Femur (tissue), 1 donor: Measurements from ENCODE around the gene FANCG.
A peak's percentile ranks its signal among the peaks of the same experiment; 100 is the strongest.

Experiments used
- DNase-seq: peaks from one replicate; pipeline ENCODE4 v3.0.0-alpha.2; 2017

The FANCG gene

GRCh38 chr9:35102769-35103659 lies 23.3 kb upstream of the FANCG start, which contains the start of gene STOML2:
STOML2 (minus strand) TSS chr9:35103131; CDS start chr9:35103094, 37 bp downstream.
- DNase-seq, result peak; percentile 98

DNA sequence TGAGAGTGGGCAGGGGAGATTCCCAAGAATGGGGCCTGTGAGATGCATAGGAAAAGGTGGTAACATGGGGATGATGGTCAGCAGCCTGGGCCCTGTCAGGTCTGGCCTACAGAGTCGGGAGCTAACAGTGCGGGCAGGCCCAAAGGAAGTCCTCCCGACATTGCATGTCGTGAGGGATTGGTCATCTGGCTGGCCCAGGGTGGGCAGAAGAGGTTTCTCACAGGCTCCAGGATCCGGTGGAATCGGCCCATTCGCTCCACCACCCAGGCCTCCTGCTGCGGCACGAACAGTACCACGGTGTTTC lies 22.7 kb upstream of the FANCG start:
- DNase-seq, result no peak

DNA sequence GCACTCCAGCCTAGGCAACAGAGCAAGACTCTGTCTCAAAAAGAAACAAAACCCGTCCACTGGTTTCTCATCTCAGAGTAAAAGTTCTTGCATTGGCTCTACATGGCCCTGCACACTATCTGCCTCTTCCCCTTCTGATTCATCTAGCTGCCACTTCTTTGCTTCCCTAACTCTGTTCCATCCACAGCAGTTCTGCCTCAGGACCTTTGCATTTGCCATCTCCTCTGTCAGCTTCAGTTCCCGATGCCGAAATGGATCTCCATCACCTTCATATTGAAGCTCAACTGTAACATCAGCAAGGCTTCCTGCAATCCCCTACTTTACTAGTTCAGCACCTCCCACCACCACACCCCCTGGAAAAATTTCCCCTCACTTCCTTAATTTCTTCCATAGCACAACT lies 17.8 kb upstream of the FANCG start:
- no peak for DNase-seq

DNA sequence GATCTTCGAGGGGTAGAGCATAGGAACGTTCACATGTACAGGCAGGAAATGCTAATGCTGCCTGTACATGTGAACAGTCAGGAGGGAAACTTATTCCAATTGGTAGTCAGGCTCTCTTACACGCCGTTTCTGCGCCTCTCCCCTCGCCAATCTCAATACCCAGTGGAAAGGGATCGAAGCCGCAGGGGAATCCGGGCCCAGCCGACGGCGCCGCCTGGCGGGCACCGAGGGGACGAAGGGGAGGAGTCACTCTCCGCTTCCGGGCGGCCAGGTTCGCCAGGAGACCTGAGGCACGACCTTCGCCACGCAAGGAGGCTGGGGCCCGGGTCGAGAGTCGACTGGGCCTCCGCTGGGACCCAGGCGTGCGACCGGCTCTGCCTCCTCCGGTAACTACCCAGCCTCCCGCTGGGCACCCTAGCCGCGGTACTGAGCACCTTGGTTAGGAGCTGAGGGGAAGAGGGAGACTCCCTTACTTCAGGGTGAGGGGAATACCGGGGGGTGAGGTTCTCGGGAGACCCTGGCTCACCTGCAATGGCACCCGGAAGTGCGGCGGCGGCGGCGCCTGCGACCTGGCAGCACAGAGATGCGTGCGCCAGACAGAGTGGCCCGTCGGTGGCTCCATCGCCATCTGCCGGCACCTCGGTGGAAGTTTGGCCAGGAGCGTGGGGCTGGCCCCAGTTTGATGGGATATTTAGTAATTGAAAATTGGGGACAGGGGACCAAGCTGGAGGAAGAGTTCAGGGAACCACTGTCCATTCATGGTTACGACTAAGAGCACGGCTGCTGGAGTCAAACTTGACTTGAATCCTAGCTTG lies 16.5 kb upstream of the FANCG start, which contains the start of gene PIGO:
PIGO (minus strand) TSS at position 557 of the 815 bp plus-strand sequence. CDS start 1,026 bp downstream, outside the sequence.
- DNase-seq, result peak; percentile 91

DNA sequence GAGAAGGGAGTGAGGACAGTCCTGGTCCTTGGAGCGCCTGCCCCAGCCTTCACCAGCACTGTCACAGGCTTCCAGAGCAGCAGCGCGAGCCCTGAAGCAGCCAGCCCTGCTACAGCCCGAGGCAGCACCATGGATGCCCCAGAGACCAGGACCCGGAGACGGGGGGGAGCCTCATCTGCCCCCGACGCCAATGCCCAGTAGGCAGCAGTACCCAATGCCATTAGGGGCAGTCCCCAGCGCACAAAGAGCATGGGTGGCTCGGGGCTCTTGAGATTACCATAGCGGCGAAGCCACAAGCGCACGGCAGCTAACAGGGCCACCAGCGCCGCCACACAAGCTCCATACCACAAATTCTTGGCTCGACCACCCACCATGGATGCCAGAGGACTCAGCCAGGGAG lies 11.8 kb upstream of the FANCG start:
- no peak for DNase-seq

DNA sequence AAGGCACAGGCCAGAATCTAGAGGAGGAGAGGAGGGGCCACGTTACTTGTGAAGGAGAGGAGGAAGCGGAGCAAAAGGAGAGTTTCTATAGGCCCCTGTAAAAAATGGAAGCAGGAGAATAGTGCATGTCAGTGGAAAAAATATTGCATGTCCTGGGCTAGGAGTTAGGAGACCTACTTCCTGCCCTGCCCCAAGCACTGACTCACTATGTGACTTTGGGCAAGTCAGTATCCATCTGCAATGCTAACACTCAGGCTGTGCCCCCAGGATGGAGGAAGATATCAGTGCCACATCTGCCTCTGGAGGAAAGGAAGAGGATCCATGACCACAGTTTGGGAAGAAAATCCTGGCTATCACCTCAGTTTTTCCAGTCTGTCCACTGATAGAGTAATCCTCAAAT lies 9.7 kb upstream of the FANCG start:
- no peak for DNase-seq

GRCh38 chr9:35085078-35085477 lies 5.3 kb upstream of the FANCG start:
- no peak for DNase-seq

GRCh38 chr9:35079041-35079425 lies 709 bp downstream of the FANCG start:
- no peak for DNase-seq

DNA sequence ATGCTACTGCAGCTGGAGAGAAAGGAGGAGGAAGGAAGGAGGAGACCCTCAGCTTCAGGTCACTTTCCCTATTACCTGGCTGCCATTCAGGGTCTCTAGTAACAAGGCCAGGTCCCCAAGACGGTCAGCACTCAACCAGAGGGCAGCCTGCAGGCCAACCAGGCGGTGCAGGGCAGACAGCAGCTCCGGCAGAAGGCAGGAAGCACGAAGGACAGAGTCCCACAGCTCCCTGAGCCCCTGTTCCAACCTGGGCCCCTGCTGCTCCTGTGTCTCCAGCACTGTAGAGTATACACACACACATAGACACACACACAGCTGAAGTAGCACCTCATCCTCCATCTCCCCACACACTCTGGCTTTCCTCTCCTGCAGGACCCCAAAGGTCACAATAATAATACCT lies 1.7 kb downstream of the FANCG start:
- DNase-seq, result no peak

GRCh38 chr9:35076848-35077247 lies 2.9 kb downstream of the FANCG start:
- no peak for DNase-seq

GRCh38 chr9:35075358-35075757 lies 4.4 kb downstream of the FANCG start:
- DNase-seq, result no peak

DNA sequence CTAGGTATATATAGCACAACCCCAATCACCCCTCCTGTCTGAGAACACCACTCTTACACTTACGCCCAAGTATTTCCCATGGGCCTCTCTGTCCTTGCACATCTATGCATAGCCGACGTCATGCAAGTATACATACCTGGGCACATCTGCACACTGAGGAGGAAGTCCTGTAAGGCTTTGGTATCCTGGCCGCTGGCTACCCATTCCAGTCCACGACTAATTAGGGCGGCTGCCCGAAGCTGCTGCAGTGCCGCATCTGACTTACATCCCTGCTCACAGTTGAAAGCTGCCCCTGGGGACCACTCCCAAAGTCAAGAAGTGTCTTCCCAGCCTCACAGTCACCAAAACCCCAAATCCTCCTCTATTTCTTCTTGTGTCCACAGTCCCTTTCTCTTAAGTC lies 5.0 kb downstream of the FANCG start:
- DNase-seq, result no peak

- DNase-seq, result no peak
These were observed 5.6 kb downstream of the FANCG start for GRCh38 chr9:35074141-35074540.

GRCh38 chr9:35073279-35073612 lies 6.5 kb downstream of the FANCG start:
- no peak for DNase-seq

DNA sequence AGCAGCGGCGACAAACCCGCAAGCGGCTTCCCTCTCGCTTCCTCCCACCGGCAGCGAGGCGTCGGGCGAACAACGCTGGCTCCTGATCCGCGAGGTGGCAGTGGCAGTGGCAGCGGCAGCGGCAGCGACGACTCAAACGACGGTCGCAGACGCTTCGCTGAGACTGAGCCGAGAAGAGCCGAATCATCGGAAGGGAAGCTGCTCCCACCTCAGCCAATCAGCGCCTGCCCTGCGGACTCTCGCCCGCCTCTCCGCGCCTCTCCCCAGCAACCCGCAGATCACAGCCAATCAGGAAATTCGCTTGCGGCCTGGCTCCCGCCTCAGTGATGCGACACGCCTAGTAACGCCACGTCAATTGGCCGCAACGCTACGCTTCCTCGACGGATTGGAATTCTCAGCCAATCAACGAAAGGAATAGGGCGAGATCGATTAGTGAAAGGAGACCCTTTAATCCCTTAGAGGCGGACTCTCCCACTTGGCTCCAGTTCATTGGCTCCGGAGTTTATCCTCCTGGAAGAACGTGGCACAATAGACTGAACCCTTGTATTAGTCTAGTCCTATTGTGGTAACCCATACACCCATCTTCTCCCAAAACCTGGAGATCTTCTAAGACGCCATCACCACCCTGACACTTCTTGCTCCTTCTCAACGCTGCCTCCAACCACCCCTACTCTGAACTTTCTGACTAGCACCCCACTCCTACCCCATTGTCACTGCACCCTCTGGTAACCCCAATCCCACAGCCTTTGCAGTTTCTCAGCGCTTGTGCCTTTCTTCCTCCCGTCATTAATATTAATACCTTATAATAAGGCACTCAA lies 7.1 kb downstream of the FANCG start, which contains the start of gene VCP:
VCP (minus strand) TSS at position 165 of the 818 bp plus-strand sequence. CDS start 272 bp downstream, outside the sequence.
- DNase-seq, result peak; percentile 99

GRCh38 chr9:35071814-35072460 lies 7.8 kb downstream of the FANCG start:
- DNase-seq, result peak; percentile 89

GRCh38 chr9:35070823-35071813 lies 8.6 kb downstream of the FANCG start:
- DNase-seq, result no peak

DNA sequence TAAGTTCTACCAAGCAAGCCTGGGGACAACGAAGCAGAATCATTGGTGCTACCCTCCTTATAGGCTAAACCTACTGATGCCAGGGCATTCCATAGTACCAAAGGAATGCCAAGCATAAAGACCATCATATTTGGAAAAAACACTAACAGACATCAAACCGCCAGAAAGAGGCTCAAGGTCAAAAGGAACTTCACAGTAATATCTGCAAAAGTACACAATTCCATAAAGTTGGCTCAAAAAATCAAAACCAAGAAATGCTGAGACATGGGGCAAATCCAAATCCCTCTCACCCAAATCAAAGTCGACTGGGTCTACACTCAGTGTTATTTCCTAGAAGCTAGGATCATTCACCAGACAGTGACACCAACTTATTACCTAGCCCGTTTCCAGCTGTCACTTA lies 10.7 kb downstream of the FANCG start:
- DNase-seq, result no peak

DNA sequence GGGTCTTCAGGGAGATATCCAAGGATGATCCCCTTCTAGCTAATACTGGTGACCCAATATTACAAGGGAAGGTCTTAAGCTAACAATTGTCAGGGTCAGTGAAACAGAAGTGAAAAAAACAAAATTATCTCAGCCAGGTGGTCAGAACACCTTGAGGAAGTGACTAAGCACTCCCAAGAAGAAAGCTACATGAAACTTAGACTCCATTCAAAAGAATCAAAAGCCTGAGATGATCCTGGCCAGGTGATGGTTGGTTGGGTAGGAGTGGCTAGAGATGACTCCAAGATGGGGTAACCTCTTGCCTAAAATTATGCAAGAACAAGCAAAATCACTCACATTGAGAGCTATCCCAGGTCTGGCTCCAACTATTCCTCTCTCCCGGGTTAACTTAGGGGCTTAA lies 12.7 kb downstream of the FANCG start:
- DNase-seq, result no peak

DNA sequence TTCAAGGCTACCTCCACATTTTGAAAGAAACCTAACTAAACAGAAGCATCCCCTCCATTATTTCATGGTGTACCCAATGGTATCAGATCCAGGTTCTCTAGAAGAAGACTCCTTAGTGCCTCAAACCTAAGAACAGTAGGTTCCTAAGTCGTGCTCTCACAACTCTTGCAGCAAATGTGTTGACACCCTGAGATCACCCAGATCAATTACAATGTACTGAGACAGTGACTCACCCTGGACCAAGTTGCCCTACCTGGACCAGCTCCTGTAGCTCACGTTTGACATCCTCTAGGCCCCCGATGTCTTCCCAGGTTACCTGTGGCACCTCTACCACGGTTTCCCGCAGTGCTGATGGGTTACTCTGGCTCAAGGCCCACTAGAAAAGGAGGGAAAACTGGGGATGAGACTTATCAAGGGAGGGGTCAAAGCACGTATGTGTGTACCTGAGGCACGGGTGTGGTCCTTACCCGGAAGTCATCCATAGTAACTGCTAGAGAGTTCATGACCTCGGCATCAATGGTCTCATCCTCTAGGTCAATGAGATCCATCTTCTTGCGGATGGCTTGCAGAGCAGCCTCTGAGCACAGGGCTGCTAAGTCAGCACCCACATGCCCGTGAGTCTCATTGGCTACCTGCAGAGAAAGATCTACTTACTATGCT lies 19.1 kb downstream of the FANCG start:
- no peak for DNase-seq

- no peak for DNase-seq
These were observed 20.3 kb downstream of the FANCG start for GRCh38 chr9:35059438-35059837.
